NCI-H446 treated with DMSO at 0.1 percent for 48 hours (cell line): Measurements from ENCODE around the gene MBD4.

Experiments
- DNase-seq: peaks from one replicate; lab custom pipeline; 2025; lab: John Stamatoyannopoulos, UW

Gene MBD4

GRCh38 chr3:129382366-129382765 is 57.4 kb downstream of the MBD4 start:
- DNase-seq, result no peak
